ENCODE results near the gene TMEM163.

DNA sequence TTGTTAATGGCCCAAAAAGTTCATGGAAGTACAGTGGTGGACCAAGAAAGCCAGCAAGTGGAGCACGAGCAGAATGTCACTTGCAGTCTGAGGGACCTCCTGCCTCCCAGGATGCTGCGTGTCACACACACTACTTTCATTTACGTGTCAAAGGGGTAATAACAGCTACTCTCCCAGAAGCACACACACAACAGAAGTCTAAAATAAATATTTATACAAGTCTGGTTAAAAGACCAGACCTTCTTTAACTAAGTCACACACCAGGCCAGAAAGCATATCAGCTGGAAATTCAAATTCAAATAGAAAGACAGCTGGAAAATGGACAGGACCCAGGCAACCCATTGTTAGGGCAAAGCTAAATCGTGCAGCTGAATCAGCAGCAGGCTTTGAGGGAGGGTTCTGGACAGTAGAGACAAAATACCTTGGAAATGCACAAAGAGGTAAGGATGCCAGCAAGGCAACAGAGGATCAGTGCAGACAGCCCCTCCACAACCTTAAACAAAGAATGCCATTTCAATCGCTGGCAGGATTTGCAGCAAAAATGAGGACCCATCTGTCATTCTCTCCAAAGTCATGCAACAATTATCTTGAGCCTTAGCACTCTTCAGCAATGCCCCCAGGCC, 160.5 kb downstream of the TMEM163 start:
- TF ChIP-seq, protein P1, sequence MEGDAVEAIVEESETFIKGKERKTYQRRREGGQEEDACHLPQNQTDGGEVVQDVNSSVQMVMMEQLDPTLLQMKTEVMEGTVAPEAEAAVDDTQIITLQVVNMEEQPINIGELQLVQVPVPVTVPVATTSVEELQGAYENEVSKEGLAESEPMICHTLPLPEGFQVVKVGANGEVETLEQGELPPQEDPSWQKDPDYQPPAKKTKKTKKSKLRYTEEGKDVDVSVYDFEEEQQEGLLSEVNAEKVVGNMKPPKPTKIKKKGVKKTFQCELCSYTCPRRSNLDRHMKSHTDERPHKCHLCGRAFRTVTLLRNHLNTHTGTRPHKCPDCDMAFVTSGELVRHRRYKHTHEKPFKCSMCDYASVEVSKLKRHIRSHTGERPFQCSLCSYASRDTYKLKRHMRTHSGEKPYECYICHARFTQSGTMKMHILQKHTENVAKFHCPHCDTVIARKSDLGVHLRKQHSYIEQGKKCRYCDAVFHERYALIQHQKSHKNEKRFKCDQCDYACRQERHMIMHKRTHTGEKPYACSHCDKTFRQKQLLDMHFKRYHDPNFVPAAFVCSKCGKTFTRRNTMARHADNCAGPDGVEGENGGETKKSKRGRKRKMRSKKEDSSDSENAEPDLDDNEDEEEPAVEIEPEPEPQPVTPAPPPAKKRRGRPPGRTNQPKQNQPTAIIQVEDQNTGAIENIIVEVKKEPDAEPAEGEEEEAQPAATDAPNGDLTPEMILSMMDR (tag by site-specific recombination; IDR thresholded peaks at IDR 0.05), result no peak
- TF ChIP-seq OVOL3 (tag by site-specific recombination; IDR thresholded peaks at IDR 0.05), result no peak
- TF ChIP-seq, protein P2, sequence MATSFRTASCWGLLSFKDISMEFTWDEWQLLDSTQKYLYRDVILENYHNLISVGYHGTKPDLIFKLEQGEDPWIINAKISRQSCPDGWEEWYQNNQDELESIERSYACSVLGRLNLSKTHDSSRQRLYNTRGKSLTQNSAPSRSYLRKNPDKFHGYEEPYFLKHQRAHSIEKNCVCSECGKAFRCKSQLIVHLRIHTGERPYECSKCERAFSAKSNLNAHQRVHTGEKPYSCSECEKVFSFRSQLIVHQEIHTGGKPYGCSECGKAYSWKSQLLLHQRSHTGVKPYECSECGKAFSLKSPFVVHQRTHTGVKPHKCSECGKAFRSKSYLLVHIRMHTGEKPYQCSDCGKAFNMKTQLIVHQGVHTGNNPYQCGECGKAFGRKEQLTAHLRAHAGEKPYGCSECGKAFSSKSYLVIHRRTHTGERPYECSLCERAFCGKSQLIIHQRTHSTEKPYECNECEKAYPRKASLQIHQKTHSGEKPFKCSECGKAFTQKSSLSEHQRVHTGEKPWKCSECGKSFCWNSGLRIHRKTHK (tag by site-specific recombination; IDR thresholded peaks at IDR 0.05), result no peak
- TF ChIP-seq ZNF324 (tag by site-specific recombination; IDR thresholded peaks at IDR 0.05), result no peak
- TF ChIP-seq, protein P3, sequence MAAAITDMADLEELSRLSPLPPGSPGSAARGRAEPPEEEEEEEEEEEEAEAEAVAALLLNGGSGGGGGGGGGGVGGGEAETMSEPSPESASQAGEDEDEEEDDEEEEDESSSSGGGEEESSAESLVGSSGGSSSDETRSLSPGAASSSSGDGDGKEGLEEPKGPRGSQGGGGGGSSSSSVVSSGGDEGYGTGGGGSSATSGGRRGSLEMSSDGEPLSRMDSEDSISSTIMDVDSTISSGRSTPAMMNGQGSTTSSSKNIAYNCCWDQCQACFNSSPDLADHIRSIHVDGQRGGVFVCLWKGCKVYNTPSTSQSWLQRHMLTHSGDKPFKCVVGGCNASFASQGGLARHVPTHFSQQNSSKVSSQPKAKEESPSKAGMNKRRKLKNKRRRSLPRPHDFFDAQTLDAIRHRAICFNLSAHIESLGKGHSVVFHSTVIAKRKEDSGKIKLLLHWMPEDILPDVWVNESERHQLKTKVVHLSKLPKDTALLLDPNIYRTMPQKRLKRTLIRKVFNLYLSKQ (tag by site-specific recombination; IDR thresholded peaks at IDR 0.05; ENCODE audit: borderline replicate concordance), result no peak
- TF ChIP-seq, protein P4, sequence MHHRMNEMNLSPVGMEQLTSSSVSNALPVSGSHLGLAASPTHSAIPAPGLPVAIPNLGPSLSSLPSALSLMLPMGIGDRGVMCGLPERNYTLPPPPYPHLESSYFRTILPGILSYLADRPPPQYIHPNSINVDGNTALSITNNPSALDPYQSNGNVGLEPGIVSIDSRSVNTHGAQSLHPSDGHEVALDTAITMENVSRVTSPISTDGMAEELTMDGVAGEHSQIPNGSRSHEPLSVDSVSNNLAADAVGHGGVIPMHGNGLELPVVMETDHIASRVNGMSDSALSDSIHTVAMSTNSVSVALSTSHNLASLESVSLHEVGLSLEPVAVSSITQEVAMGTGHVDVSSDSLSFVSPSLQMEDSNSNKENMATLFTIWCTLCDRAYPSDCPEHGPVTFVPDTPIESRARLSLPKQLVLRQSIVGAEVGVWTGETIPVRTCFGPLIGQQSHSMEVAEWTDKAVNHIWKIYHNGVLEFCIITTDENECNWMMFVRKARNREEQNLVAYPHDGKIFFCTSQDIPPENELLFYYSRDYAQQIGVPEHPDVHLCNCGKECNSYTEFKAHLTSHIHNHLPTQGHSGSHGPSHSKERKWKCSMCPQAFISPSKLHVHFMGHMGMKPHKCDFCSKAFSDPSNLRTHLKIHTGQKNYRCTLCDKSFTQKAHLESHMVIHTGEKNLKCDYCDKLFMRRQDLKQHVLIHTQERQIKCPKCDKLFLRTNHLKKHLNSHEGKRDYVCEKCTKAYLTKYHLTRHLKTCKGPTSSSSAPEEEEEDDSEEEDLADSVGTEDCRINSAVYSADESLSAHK (tag by site-specific recombination; IDR thresholded peaks at IDR 0.05), result no peak
- no peak for TF ChIP-seq ZNF2 (tag by site-specific recombination; IDR thresholded peaks at IDR 0.05)
- no peak for TF ChIP-seq ZBTB7A (tag by site-specific recombination; IDR thresholded peaks at IDR 0.05; ENCODE audit: low read depth)
- TF ChIP-seq ZSCAN16 (tag by site-specific recombination; IDR thresholded peaks at IDR 0.05), result no peak
- TF ChIP-seq ZNF701 (tag by site-specific recombination; IDR thresholded peaks at IDR 0.05), result no peak
